Fibroblast of lung (primary cell): Measurements from ENCODE around the gene DGKG. TPM values are rescaled to one million over a fixed set of nuclear protein-coding genes. Genes with fewer than 3 reads are reported as not detected.

Experiments used
- DNase-seq, 2 donors: peaks; one replicate each; pipeline versions ENCODE4 v3.0.0 to v3.0.0-alpha.2; 2010; ENCODE audit warnings: low read depth in 2 of 2
- H2AFZ ChIP-seq: 2 replicates; pipeline ENCODE4 v1.5.1; 2012; ENCODE audit warnings: low read length, control low read depth, inconsistent platforms
- H3K27ac ChIP-seq: 2 replicates; pipeline ENCODE4 v1.5.1; 2011; ENCODE audit warnings: low read length, control low read depth; ENCODE audit not compliant: insufficient read depth
- H3K27me3 ChIP-seq: 2 replicates; pipeline ENCODE4 v1.5.1; 2011; ENCODE audit warnings: mild to moderate bottlenecking, low read length; ENCODE audit not compliant: control insufficient read depth, insufficient read depth
- H3K36me3 ChIP-seq: 2 replicates; pipeline ENCODE4 v1.5.1; 2011; ENCODE audit warnings: low read length; ENCODE audit not compliant: control insufficient read depth, insufficient read depth
- H3K4me1 ChIP-seq: 2 replicates; pipeline ENCODE4 v1.5.1; 2011; ENCODE audit warnings: low read length; ENCODE audit not compliant: control insufficient read depth, insufficient read depth; ENCODE audit errors: extremely low read depth
- H3K4me2 ChIP-seq: 2 replicates; pipeline ENCODE4 v1.5.1; 2011; ENCODE audit warnings: low read length, control low read depth; ENCODE audit not compliant: insufficient read depth; ENCODE audit errors: extremely low read depth
- H3K4me3 ChIP-seq, 4 experiments: fragments of 200-600 bp in 1 of 4; sonication (generic) in 1 of 4; replicated peaks in 1 of 4; 2 replicates each; pipeline ENCODE4 v1.5.1; 2011 to 2016; ENCODE audit warnings: low read length in 4 of 4, low read depth in 3 of 4, mild to moderate bottlenecking in 3 of 4, control low read depth in 2 of 4, inconsistent platforms in 1 of 4, mixed read lengths in 1 of 4; ENCODE audit not compliant: insufficient read depth in 1 of 4; ENCODE audit errors: control extremely low read depth in 1 of 4
- H3K79me2 ChIP-seq: 2 replicates; pipeline ENCODE4 v1.5.1; 2012; ENCODE audit warnings: mild to moderate bottlenecking, low read length, inconsistent platforms; ENCODE audit not compliant: control insufficient read depth, insufficient read depth
- H3K9ac ChIP-seq: 2 replicates; pipeline ENCODE4 v1.5.1; 2011; ENCODE audit warnings: mild to moderate bottlenecking, low read length, control low read depth; ENCODE audit not compliant: insufficient read depth
- H3K9me3 ChIP-seq: 2 replicates; pipeline ENCODE4 v1.5.1; 2012; ENCODE audit warnings: low read depth, low read length; ENCODE audit not compliant: control insufficient read depth, insufficient read depth
- H4K20me1 ChIP-seq: 2 replicates; pipeline ENCODE4 v1.5.1; 2011; ENCODE audit warnings: low read length; ENCODE audit not compliant: control insufficient read depth, insufficient read depth; ENCODE audit errors: extremely low read depth
- EZH2 ChIP-seq: IDR thresholded peaks from 2 replicates; pipeline ENCODE4 v1.5.1; 2012; ENCODE audit warnings: low read length, control low read depth, mild to moderate bottlenecking; ENCODE audit errors: missing control alignments
- polyA plus RNA-seq, 2 donors: library from polyadenylated mRNA; depleted of rRNA in 1 of 2; stranded (reverse) in 1 of 2; unstranded in 1 of 2; fragments of >200 nt; gene quantifications; 2 replicates each; pipeline ENCODE4 v1.2.1, GENCODE V29; 2011 to 2012; ENCODE audit warnings: missing spikeins in 1 of 2
- total RNA-seq: library from RNA; depleted of rRNA; stranded (reverse); fragments of >200 nt; gene quantifications from 2 replicates; pipeline ENCODE4 v1.2.1, GENCODE V29; 2014
- TF ChIP-seq, protein P1 (sequence below), 2 donors: IDR thresholded peaks in 1 of 2; conservative IDR thresholded peaks in 1 of 2; 1 replicate in 1 of 2; 2 replicates in 1 of 2; pipeline ENCODE4 v1.5.1; 2011 to 2012; ENCODE audit warnings: low read length in 2 of 2, control low read depth in 1 of 2, inconsistent platforms in 1 of 2, low read depth in 1 of 2, mild to moderate bottlenecking in 1 of 2

DGKG gene
- total and polyA plus RNA-seq, 2 donors (not counting 1 experiment from before 2014, with no cell fraction given), result 3.7 to 4.8 TPM

DNA sequence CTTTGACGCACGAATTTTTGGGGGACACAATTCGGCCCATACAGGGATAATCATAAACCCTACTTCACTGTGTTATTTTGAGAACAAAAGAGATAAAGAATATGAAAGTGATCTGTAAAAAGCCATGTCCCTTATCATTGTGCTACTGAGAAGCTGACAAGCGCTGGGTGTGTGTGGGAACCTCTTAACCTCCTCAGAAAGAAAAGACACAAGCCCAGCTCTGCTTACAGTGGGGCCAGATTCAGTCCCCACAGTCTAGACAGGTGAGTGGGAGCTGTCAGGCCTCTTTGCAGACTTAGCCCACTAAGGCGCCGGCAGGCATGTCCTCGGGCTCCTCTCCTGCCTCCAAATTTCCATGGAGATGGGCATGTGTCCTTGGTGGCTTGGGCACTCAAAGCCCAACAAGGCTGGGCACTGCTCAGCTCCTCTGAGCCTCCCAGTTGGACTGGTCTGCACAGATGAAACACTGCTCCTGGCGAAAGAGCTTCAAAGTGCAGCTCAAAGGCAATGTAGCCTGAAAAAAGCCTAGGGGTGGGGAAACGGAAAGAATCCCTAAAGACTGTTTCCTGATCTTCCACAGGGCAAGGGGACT lies 188.7 kb downstream of the DGKG start:
- H3K4me1 ChIP-seq, result no peaks in the 10 kb centered on the region
- no peak overlapping the region for H3K4me2 ChIP-seq
- TF ChIP-seq EZH2, result no peak
- TF ChIP-seq, protein P1, sequence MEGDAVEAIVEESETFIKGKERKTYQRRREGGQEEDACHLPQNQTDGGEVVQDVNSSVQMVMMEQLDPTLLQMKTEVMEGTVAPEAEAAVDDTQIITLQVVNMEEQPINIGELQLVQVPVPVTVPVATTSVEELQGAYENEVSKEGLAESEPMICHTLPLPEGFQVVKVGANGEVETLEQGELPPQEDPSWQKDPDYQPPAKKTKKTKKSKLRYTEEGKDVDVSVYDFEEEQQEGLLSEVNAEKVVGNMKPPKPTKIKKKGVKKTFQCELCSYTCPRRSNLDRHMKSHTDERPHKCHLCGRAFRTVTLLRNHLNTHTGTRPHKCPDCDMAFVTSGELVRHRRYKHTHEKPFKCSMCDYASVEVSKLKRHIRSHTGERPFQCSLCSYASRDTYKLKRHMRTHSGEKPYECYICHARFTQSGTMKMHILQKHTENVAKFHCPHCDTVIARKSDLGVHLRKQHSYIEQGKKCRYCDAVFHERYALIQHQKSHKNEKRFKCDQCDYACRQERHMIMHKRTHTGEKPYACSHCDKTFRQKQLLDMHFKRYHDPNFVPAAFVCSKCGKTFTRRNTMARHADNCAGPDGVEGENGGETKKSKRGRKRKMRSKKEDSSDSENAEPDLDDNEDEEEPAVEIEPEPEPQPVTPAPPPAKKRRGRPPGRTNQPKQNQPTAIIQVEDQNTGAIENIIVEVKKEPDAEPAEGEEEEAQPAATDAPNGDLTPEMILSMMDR (conservative IDR thresholded peaks at IDR 0.05 in 1 of 2, IDR thresholded peaks at IDR 0.05 in 1 of 2; ENCODE audit: low read depth in 1 of 2, low read length in 2 of 2), result no peak
- H4K20me1 ChIP-seq, result no peaks in the 10 kb centered on the region
- H3K9ac ChIP-seq, result no peak overlapping the region
- H3K9me3 ChIP-seq, result no peaks in the 10 kb centered on the region
- no peak for DNase-seq
- H3K4me3 ChIP-seq, result no peak overlapping the region
- H3K27ac ChIP-seq, result no peak overlapping the region
- no peak overlapping the region for H2AFZ ChIP-seq
- H3K27me3 ChIP-seq, result no peaks in the 10 kb centered on the region
- no peaks in the 10 kb centered on the region for H3K79me2 ChIP-seq
- no peaks in the 10 kb centered on the region for H3K36me3 ChIP-seq

GRCh38 chr3:186172353-186172752 lies 189.7 kb downstream of the DGKG start:
- no peak overlapping the region for H3K27ac ChIP-seq
- H3K27me3 ChIP-seq, result no peaks in the 10 kb centered on the region
- no peaks in the 10 kb centered on the region for H3K79me2 ChIP-seq
- no peaks in the 10 kb centered on the region for H4K20me1 ChIP-seq
- H3K4me1 ChIP-seq, result no peaks in the 10 kb centered on the region
- H3K4me2 ChIP-seq, result no peak overlapping the region
- no peak for TF ChIP-seq EZH2
- TF ChIP-seq, protein P1 (conservative IDR thresholded peaks at IDR 0.05 in 1 of 2, IDR thresholded peaks at IDR 0.05 in 1 of 2; ENCODE audit: low read depth in 1 of 2, low read length in 2 of 2), result no peak
- DNase-seq, result no peak
- no peak overlapping the region for H2AFZ ChIP-seq
- H3K9ac ChIP-seq, result no peak overlapping the region
- no peaks in the 10 kb centered on the region for H3K36me3 ChIP-seq
- no peaks in the 10 kb centered on the region for H3K9me3 ChIP-seq
- no peak overlapping the region for H3K4me3 ChIP-seq

GRCh38 chr3:186171521-186171920 lies 190.5 kb downstream of the DGKG start:
- Histone ChIP-seq H3K79me2 (no peaks in the 10 kb centered on the region), H3K9me3 (no peaks in the 10 kb centered on the region), H3K9ac (no peak overlapping the region), H3K4me1 (no peaks in the 10 kb centered on the region), H3K27me3 (no peaks in the 10 kb centered on the region), H3K4me2 (no peak overlapping the region), H4K20me1 (no peaks in the 10 kb centered on the region), H3K4me3 (no peak overlapping the region), H3K27ac (no peak overlapping the region), H2AFZ (no peak overlapping the region), H3K36me3 (no peaks in the 10 kb centered on the region)
- TF ChIP-seq EZH2, result no peak
- TF ChIP-seq, protein P1 (conservative IDR thresholded peaks at IDR 0.05 in 1 of 2, IDR thresholded peaks at IDR 0.05 in 1 of 2; ENCODE audit: low read depth in 1 of 2, low read length in 2 of 2), result no peak
- no peak for DNase-seq
